H9 (cell line): ENCODE data around the gene SLC39A8. TPM values are rescaled to one million over a fixed set of nuclear protein-coding genes. Genes with fewer than 3 reads are reported as not detected.

Source experiments
- DNase-seq: peaks from one replicate; pipeline ENCODE4 v3.0.0-alpha.2; 2017
- H2AFZ ChIP-seq: one replicate; pipeline ENCODE4 v1.6.1; 2013; ENCODE audit warnings: mild to moderate bottlenecking, low read length, control low read depth, moderate library complexity
- H2AK5ac ChIP-seq: 2 replicates; pipeline ENCODE4 v1.6.1; 2013; ENCODE audit warnings: low read length, control low read depth, mixed read lengths; ENCODE audit not compliant: insufficient read length
- H2BK120ac ChIP-seq: one replicate; pipeline ENCODE4 v1.6.1; 2013; ENCODE audit warnings: low read depth, mild to moderate bottlenecking, low read length, control low read depth, inconsistent platforms; ENCODE audit not compliant: poor library complexity, severe bottlenecking
- H2BK12ac ChIP-seq: 2 replicates; pipeline ENCODE4 v1.6.1; 2013; ENCODE audit warnings: low read length, control low read depth, mixed read lengths, low read depth; ENCODE audit not compliant: insufficient read length
- H2BK15ac ChIP-seq: 2 replicates; pipeline ENCODE4 v1.6.1; 2013; ENCODE audit warnings: low read depth, low read length, control low read depth
- H2BK20ac ChIP-seq: one replicate; pipeline ENCODE4 v1.6.1; 2013; ENCODE audit warnings: low read depth, mild to moderate bottlenecking, low read length, control low read depth, inconsistent platforms; ENCODE audit not compliant: poor library complexity, severe bottlenecking
- H2BK5ac ChIP-seq: 2 replicates; pipeline ENCODE4 v1.6.1; 2013; ENCODE audit warnings: low read length, control low read depth, mixed read lengths; ENCODE audit not compliant: insufficient read length
- H3K14ac ChIP-seq: 2 replicates; pipeline ENCODE4 v1.6.1; 2013; ENCODE audit warnings: low read length, control low read depth; ENCODE audit not compliant: insufficient read depth
- H3K18ac ChIP-seq: 2 replicates; pipeline ENCODE4 v1.6.1; 2013; ENCODE audit warnings: low read depth, mild to moderate bottlenecking, mixed read lengths, low read length, control low read depth; ENCODE audit not compliant: insufficient read length
- H3K23ac ChIP-seq: 2 replicates; pipeline ENCODE4 v1.6.1; 2013; ENCODE audit warnings: low read length, control low read depth, mixed read lengths, low read depth; ENCODE audit not compliant: insufficient read length
- H3K23me2 ChIP-seq: 2 replicates; pipeline ENCODE4 v1.6.1; 2013; ENCODE audit warnings: low read depth, mild to moderate bottlenecking, mixed read lengths, low read length, control low read depth; ENCODE audit not compliant: insufficient read length, poor library complexity, severe bottlenecking
- H3K27ac ChIP-seq: 2 replicates; pipeline ENCODE4 v1.5.1; 2013; ENCODE audit warnings: low read length, control low read depth, mixed read lengths, low read depth; ENCODE audit not compliant: insufficient read length
- H3K27me3 ChIP-seq: 2 replicates; pipeline ENCODE4 v1.6.1; 2013; ENCODE audit warnings: low read length, control low read depth, inconsistent platforms; ENCODE audit not compliant: insufficient read depth
- H3K4ac ChIP-seq: 2 replicates; pipeline ENCODE4 v1.6.1; 2013; ENCODE audit warnings: low read depth, mild to moderate bottlenecking, control low read depth, inconsistent platforms, low read length, moderate library complexity
- H3K4me1 ChIP-seq: 2 replicates; pipeline ENCODE4 v1.6.1; 2013; ENCODE audit warnings: low read length, control low read depth, inconsistent platforms; ENCODE audit not compliant: insufficient read depth
- H3K4me2 ChIP-seq: 2 replicates; pipeline ENCODE4 v1.6.1; 2013; ENCODE audit warnings: low read length, control low read depth, mixed read lengths; ENCODE audit not compliant: insufficient read length, insufficient read depth
- H3K56ac ChIP-seq: 2 replicates; pipeline ENCODE4 v1.6.1; 2013; ENCODE audit warnings: low read depth, mild to moderate bottlenecking, mixed read lengths, low read length, control low read depth; ENCODE audit not compliant: insufficient read length
- H3K79me1 ChIP-seq: 2 replicates; pipeline ENCODE4 v1.6.1; 2013; ENCODE audit warnings: low read depth, mild to moderate bottlenecking, moderate library complexity, low read length, control low read depth, inconsistent platforms; ENCODE audit not compliant: insufficient read depth, poor library complexity, severe bottlenecking
- H3K79me2 ChIP-seq: 2 replicates; pipeline ENCODE4 v1.6.1; 2013; ENCODE audit warnings: low read length, control low read depth, inconsistent platforms; ENCODE audit not compliant: insufficient read depth
- H3K9ac ChIP-seq: 2 replicates; pipeline ENCODE4 v1.6.1; 2013; ENCODE audit warnings: low read length, control low read depth, mixed read lengths; ENCODE audit not compliant: insufficient read length; ENCODE audit errors: extremely low read depth
- H3K9me3 ChIP-seq: one replicate; pipeline ENCODE4 v1.6.1; 2013; ENCODE audit warnings: low read depth, low read length, inconsistent platforms; ENCODE audit not compliant: control insufficient read depth
- H3T11ph ChIP-seq: one replicate; pipeline ENCODE4 v1.6.1; 2013; ENCODE audit warnings: mild to moderate bottlenecking, low read length, control low read depth, inconsistent platforms
- H4K20me1 ChIP-seq: one replicate; pipeline ENCODE4 v1.6.1; 2013; ENCODE audit not compliant: control insufficient read depth, insufficient read length, insufficient read depth
- H4K5ac ChIP-seq: 2 replicates; pipeline ENCODE4 v1.6.1; 2013; ENCODE audit warnings: low read depth, mild to moderate bottlenecking, mixed read lengths, low read length, control low read depth; ENCODE audit not compliant: insufficient read length
- H4K8ac ChIP-seq: replicated peaks from 2 replicates; pipeline ENCODE4 v1.6.1; 2013; ENCODE audit warnings: low read length, control low read depth, mixed read lengths, low read depth; ENCODE audit not compliant: insufficient read length
- H4K91ac ChIP-seq: 2 replicates; pipeline ENCODE4 v1.6.1; 2013; ENCODE audit warnings: low read depth, mild to moderate bottlenecking, moderate library complexity, mixed read lengths, low read length, control low read depth; ENCODE audit not compliant: insufficient read length
- H3K27ac Mint-ChIP-seq, 3 experiments: 2 replicates in 2 of 3; 3 replicates in 1 of 3; pipeline ENCODE4 v1.8.0; 2020 to 2021; ENCODE audit warnings: mixed read lengths in 3 of 3, mild to moderate bottlenecking in 1 of 3, moderate library complexity in 1 of 3
- H3K27me3 Mint-ChIP-seq: 2 replicates; pipeline ENCODE4 v1.8.0; 2021; ENCODE audit warnings: low read depth, mild to moderate bottlenecking, moderate library complexity, mixed read lengths
- H3K36me3 Mint-ChIP-seq, 3 experiments: 2 replicates in 2 of 3; 3 replicates in 1 of 3; pipeline ENCODE4 v1.8.0; 2020 to 2021; ENCODE audit warnings: low read depth in 3 of 3, mixed read lengths in 3 of 3; ENCODE audit not compliant: insufficient read depth in 1 of 3
- H3K4me1 Mint-ChIP-seq, 2 experiments: 2 replicates each; pipeline ENCODE4 v1.8.0; 2020; ENCODE audit warnings: mixed read lengths in 2 of 2
- H3K4me3 Mint-ChIP-seq, 2 experiments: 2 replicates in 1 of 2; 3 replicates in 1 of 2; pipeline ENCODE4 v1.8.0; 2020 to 2021; ENCODE audit warnings: mild to moderate bottlenecking in 2 of 2, mixed read lengths in 2 of 2, moderate library complexity in 1 of 2
- H3K9me3 Mint-ChIP-seq, 2 experiments: 2 replicates in 1 of 2; 3 replicates in 1 of 2; pipeline ENCODE4 v1.8.0; 2020; ENCODE audit warnings: mild to moderate bottlenecking in 2 of 2, mixed read lengths in 2 of 2, moderate library complexity in 1 of 2
- CTCF ChIP-seq: fragments of 200-600 bp; sonication (generic); conservative IDR thresholded peaks from 3 replicates; pipeline ENCODE4 v1.8.0; 2021; ENCODE audit warnings: antibody characterized with exemption, mild to moderate bottlenecking
- WGBS: extraction: QIAGEN DNeasy Blood & Tissue Kit; methylation state at CpG from one replicate; pipeline ENCODE4 v1.1.7; 2013; ENCODE audit warnings: missing lambda C conversion rate, low lambda C conversion rate, mixed read lengths; ENCODE audit not compliant: insufficient read length; ENCODE audit errors: extremely low coverage; 5-methylcytosine and 5-hydroxymethylcytosine counted together
- total RNA-seq: library from RNA; stranded (reverse); gene quantifications from 2 replicates; pipeline ENCODE4 v1.2.1, GENCODE V29; 2021

The SLC39A8 gene
- total RNA-seq, 1 experiment from 2014 or later = 11.0 TPM

- Histone ChIP-seq H3K4me1 (peaks cover 12% of the 10 kb centered on the region; the same call in 1 of the 2 replicates), H3K56ac (no peak overlapping the region), H2AFZ (no peak overlapping the region), H4K8ac (no peak overlapping the region), H2BK5ac (no peak overlapping the region), H3K27me3 (peaks cover 2% of the 10 kb centered on the region; the same call in 1 of the 2 replicates), H3K79me2 (peaks cover 1% of the 10 kb centered on the region; the same call in 1 of the 2 replicates), H3K14ac (no peak overlapping the region), H2BK12ac (no peak overlapping the region), H3K27ac (no peak overlapping the region), H3K9ac (no peak overlapping the region), H4K91ac (no peak overlapping the region), H2AK5ac (no peak overlapping the region), H3K4ac (no peak overlapping the region), H4K5ac (no peak overlapping the region), H3K9me3 (no peaks in the 10 kb centered on the region), H2BK120ac (no peak overlapping the region), H3K23me2 (peaks cover 17% of the 10 kb centered on the region), H3K18ac (no peak overlapping the region), H2BK15ac (no peak overlapping the region), H3K23ac (no peak overlapping the region), H2BK20ac (no peak overlapping the region), H3K4me2 (peak overlapping the region; percentile 83), H3K79me1 (no peaks in the 10 kb centered on the region), H4K20me1 (no peaks in the 10 kb centered on the region), H3T11ph (no peak overlapping the region)
- no peak for DNase-seq
- WGBS = no CpG with 5 or more reads among the region's 3 CpGs
- H3K36me3 Mint-ChIP-seq = no peaks in the 10 kb centered on the region
- peaks cover 27% of the 10 kb centered on the region for H3K27me3 Mint-ChIP-seq
- no peaks in the 10 kb centered on the region for H3K9me3 Mint-ChIP-seq
- H3K4me1 Mint-ChIP-seq = peaks cover 35 to 46% of the 10 kb centered on the region in 2 experiments
- no peak for TF ChIP-seq CTCF
- H3K27ac Mint-ChIP-seq = no peak overlapping the region
- H3K4me3 Mint-ChIP-seq = peak overlapping the region; percentile 57 to 74; a peak in 4 of 5 replicates
Observed at GRCh38 chr4:102342404-102343074, 2.7 kb downstream of the SLC39A8 start.
